Fibroblast of skin of right biceps (primary cell): Measurements from ENCODE around the gene SDC1.

Experiments
- DNase-seq: peaks from one replicate; pipeline ENCODE4 v3.0.0-alpha.2; 2013

SDC1 gene

DNA sequence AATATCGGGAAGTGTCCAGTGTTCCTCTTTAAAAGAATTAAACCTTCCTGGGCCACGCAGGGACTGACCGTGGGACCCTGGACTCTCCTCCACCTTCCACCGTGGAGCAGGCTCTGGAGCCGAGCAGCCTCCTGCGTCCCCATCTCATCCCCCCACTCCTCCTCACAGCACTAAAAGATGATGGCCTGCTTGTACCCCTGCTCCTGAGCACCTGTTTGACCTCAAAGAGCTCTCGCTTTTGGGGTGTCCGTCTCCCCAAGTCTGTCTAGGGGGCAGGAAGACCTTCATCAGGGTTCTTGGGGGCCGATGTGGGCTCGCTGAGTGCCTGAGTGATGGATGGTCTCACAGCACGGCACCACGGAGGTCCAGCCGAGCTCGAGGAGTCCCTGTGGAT is 1.2 kb upstream of the SDC1 start:
- no peak for DNase-seq

DNA sequence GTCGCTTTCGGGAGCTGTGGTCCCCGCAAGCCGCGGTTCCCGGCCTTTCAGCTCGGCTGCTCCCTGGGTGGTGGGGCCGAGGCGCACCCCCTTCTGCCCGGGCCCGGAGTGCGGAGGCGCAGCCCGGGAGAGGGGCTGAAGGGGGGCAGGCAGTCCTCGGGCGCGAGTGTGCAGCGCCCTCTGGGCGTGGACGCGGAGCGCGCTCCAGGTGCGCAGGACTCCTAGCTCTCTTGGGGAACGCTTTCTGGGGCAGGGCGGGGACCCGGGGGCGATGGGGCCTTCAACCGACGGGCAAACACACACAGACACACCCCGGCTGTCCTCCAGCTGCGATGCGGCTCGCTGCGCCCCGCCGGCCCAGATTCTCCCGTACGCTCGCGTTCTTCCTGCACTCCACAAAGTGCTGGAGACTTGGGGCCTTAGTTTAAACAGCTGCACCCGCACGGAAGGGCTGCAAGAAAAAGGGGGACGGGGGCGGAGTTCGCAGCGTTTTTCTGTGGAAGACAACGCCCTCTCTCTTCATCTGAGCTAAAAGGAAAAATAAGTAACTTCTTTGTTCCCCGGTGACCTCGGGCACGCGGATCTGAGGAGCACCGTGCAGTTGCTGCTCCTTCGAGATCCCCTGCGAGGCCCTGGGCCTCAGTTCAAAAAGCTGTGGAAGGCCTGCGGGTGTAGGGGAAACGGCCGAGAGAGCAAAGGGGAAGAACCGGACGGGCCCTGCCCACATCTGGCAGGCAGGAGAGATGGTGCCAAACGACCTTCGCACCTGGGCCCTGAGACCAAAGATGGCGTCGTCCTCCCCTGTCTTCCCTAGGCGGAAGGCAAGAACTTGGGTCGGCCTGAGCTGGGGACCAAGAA is 593 bp upstream of the SDC1 start:
- no peak for DNase-seq

DNA sequence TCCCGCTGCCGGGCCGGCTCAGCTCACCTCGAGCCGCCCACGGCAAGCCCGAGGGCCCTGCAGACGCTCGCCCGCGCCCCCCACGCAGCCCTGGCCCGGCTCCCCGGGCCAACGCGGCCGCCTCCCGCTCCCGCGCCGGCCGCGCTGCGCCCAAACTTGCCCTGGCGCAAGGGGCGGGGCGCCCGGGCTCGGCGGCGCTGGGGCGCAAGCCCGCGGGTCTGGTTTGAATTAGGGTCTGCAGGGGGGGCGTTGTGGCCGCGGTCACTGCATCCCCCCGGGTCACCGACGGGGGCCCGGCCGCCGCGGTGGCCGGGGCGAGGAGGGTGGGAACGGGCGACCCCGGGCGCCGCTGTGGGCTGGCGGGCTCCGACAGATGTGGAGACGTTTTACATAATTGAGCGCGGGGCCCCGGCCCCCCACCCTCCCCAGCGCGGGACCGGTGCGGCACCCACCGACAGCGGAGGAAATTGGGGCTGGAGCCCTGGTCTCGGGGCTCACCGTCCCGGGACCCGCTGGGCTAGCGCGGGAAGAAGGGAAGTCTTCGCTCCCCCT is 690 bp downstream of the SDC1 start:
- no peak for DNase-seq

DNA sequence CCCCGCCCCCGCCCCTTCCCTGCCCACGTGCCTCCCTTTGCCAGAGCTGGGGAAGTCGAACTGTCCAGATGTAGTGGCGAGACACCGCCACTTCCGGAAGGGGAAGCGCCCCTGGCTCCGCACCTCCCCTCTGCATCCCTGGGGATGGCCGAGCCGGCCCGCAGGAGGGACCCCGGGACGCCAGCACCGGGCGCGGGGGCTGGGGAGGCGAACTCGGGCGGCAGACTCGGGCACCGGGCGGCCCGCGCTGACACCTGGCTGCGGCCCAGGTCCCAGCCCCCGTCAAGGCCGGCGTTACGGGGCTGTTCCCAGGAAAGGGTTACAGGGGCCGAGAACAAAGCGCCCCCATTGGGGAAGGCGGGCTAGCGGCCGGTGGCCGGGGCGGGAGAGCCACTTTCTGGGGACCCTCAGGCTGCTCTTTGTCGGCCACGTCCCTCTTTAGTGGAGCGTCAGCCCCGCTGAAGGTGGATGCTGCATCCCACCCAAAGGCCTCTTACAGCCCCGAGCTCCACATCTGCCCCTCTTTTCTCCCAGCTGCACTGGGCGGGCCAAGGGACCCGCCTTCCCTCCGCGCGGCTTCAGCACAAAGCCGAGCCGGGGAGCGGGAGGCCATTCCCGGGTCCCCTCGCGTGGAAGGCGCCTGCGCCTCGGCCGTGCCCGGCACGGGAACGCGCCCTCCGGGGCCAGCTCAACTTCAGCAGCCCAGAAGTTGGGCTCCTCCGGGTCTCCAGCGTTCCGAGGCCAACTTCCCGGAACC is 1.3 kb downstream of the SDC1 start:
- DNase-seq: peak; percentile 40

DNA sequence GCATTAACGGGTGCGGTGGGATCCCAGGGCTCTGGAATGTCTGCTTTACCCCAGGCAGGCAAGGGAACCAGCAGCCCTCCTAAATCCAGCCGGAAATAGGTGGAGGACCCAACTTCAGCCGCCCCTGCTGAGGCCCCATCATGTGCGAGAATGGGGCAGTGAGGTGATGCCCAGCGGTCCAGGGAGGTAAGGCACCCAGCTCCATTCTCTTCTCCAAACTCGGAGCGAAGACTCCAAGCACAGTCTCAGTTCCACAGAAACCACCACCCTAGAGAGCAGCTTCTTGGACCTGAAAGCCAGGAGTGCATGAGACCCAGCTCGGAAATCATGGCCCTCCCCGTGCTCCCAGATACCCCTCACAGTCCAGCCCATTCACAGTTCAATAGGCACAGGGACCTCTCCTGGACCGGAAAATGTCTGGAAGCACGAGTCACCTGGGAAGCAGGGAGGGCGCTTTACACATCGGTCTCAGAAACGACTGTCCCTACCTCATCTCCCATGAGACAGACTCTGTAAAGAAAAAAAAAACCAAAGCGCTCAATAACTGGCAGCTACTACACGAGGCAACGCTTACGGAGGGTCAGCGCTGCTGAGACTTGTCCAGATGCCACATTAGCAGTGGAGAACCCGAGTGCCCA is 2.0 kb downstream of the SDC1 start:
- no peak for DNase-seq

DNA sequence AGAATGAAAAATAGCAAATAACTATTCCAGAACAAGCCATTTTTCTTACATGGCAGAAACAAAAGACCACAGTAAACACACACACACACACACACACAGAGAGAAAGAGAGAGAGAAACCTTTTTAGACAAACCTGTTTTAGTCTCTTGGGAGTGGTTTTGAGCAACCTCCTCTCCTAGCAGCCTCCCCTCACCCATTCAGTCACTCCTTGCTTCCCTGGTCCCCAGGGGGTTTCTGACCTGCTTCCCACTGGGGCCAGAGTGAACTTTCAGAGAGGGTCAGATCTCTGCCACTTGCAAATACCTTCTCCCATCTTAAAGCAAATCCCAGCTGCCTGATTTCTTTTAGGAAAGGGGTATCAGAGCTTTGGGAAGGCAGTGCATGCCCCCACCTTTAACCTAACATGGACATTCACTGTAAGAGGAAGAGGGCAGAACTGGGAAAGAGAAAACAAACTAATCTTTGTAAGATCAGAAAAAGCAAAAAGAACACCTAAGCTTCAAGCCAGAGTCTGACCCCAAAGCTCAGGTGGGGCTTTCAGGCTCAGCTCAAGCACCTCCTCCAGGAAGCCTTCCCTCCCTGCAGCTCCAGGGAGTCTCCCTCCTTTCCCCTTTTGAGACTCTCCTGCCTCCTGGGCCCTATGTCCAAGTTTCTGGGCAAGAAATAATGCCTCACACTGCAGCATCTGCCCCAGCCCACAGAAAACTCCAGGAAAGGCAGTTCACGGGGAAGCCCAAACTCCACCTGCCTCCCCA is 2.7 kb downstream of the SDC1 start:
- DNase-seq: no peak

DNA sequence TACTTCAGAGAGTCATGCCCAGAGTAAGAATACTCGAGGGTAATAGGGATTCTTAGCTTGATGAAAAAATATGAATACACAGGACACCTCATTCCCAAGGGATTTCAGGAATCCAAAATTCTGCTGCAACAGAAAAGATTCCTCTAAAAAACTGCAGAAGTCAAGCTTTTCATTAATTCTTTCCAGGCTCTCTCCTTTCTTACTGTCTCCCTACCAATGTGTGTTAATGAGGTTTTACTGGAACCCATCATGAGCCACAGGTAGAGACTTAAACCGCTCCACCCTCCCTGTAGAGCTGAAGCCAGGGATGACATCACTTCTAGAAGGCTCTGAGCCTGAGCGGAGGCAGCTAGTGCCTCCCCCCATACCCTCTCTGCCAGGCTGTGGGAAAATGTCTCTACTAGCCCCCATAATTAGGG is 3.4 kb downstream of the SDC1 start:
- DNase-seq: peak; percentile 94

DNA sequence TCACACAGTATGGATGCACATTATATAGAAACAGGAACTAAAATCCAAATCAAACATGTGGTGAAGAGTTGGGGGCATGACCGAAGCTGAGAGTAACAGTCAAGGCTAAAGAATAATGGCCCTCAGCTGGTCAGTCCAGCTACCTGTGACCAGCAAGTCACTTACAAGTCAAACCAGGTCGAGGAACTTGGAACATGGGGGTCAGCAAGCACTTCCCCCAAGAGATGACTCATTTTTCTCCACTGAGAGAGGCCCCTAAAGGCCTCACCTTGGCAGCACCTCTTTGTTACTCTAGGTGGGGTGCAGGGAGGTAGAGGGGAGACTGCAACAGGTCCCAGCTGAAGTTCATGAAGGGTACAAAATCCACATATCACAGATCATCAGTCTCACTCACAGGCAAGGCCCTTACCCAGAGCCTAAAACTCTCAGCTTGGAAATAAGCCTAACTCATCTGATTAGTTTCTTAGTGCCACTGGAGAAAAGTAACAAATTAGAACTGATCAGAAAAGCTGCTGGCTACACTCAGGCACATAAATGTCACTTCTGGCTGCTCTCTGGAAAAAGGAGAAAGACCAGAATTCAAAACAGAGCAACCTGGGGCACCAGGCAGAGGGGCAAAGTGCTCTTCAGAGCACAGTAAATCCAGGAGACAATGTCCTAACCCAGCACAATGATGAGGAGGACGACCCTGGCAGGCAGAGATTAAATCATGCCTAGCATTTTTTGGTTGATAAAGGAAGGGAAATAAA is 4.0 kb downstream of the SDC1 start:
- DNase-seq: no peak

DNA sequence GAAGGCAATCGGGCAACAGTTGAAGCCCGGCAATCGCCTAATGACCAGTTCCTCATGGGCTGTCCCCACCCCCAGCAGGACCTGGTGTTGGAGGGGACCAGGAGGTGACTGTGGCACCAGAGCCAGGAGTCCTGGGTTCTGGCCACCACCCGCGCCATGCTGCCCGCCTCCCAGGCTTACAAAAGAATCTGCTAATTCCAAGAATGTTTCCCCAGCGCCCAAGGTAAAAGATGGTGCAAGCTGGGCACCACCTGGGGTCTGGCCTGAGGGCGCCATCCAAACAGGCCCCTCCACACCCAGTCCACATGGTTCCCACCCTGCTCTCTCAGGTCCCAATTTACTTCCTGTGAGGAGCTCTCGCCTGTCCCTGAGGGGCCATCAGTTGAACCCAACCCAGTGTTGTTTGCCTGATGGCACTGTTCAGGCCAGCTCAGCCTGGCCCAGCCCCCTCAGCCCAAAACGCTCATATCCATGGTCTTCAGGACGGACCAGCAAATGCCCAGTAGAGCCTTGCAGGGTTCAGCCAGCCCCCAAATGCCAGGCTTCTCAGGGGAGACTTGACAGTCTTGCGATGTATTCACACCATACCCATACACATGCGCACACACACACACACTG is 5.1 kb downstream of the SDC1 start:
- no peak for DNase-seq

DNA sequence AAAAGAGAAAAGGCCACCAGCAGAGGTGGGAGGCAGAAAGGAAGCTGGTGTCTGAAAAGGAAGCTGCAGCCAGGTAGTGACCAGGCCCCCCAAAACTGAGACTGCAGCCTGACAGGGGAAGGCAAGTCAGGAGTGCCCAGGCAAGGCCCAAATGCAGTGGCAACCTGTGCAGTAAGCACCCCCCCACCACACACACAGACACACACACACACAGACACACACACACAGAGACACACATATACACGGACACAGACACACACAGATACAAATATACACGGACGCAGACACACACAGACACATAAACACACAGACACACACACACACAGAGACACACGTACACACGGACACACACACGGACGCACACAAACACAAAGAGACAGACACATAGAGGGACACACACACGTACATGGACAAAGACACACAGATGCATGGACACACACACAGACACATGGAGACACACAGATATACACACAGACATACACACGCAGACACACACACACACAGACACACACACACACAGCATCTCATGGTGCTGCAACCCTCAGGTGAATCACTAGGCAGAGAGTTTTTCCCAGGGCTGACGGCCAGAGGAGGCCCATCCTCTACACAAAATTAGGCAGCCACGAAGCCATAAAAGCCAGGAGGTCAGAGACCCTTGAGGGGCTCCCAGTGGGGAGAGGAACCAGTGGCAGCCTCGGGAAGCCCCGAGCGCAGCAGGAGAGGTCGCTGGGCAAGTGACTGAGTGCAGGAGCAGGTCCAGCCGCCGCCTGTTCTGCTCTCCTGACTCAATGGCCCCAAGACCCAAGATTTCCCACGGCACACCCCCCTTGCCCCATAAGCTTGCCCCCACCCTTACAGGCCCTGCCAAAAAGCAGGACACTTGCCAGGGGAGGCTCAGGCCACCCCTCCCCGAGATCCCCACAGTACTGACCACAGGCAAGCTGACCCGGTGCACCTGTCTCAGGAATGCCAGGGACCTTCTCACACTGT is 6.3 kb downstream of the SDC1 start:
- DNase-seq: no peak

DNA sequence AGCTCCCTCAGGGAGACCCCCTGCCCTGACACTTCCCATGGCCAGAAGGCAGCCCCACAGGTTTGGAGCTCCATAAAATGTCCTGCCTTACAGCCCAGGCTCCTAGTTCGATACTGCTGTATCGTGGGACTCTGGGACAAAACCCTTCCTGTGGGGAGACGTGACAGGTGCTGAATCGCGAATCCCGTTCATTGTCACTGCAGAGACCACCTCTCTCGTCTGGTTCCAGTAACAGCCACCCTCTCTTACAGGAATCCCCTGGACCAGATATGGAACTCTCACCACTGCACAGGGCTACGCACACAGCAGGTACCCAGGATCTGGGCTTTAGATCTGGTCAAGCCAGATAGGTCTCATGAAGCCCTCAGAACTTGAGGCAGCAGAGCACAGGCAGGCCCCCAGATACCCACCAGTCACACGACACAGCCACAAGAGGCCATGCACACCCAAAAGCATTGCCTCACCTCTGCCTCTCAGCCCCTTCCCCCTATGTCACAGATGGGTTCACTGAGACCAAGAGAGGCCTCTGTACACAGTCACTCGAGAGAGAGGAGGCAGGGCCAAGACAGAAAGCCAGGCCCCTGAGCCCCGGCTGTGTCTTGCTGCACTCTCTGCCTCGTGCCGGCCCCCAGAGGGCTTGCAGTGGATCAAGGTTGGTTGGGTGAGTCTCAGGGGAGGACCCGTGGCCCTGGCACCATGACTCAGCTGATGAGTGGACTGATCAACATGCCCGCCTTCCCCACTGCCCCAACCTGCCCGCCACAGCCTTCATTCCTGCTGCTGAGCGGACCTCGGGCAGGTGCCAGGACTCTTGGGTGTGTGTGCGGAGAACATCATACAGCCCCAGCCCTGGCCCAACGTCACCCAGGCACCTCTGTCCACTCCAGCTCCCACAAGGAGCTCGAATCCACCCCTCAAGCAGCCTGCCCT is 7.6 kb downstream of the SDC1 start:
- no peak for DNase-seq

DNA sequence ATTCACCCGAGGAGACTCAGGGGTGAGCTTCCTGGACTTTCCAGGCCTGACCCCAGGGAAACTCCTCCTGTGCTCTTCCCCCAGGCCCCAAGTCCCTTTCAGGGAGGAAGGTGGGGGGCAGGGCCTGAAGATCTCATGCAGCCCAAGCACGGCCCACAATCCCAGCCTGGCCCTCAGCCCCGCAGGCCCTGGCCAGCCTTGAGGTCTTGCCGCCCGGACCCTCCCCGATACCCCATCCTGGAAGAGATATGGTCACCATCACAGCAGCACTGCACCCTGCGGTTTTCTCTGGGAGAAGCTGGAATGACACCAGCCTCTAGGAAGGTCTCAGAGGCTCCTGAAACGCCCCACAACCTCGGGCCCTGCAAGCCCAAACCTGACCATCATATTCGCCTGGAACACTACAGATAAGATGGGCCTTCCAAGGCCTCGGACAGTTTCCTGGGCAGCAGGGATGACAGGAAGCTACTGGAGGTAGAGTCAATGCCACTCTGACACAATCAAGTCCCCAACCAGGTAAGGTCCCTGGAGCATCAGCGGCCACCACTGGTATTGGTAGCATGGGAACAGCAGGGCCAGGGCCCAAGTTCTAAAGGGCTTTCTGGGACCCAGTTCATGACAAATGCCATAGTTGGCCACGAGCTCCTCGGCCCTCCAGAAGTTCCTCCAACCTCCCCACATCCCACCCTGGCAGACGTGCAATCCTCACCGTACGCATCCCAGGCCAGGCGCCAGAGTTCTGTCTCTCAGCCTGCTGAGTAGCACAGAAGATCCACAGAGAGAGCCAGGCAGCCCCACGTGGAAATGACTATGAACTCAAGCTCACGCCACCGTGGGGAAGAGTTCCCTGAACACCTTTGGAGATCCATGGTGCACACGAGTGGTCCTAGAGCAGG is 8.6 kb downstream of the SDC1 start:
- DNase-seq: no peak

DNA sequence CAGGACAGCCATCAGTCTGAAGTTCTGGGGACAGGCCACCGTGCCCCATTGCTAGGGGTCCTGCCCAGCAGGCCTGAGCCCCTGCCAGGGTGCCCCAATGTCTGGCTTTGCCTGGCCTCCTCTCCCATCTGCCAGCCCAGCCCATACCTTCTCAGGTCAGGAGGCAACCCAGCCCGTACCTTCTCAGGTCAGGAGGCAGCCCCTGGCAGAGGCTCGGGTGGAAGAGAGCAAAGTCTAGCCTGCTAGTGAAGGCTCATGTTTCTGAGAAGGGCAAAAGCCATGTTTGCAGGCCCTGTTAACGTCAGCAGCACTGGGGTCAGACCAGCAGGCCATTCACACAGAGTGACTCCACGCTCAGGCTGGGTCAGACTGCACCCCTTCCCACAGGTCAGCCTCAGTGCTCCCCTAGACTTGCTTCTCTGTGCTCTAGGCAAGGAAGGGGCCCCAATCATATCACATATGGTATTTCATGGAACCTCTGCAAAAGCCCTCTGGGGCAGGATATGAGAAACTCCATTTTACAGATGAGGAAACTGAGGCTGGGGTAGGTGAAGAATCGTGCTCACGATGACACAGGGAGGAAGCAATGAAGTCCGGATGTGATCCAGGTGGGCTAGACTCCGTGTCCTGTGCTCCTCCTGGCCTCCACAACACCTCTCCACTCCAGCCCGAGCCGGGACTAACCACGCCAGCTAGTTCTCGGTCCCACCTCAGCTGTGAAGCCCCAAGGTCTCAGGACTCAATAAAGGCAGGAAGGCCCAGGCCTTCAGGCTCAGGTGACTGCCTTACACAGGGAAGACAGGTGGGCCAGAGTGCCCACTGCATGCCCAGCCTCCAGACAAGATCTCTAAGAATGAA is 9.5 kb downstream of the SDC1 start:
- DNase-seq: no peak

DNA sequence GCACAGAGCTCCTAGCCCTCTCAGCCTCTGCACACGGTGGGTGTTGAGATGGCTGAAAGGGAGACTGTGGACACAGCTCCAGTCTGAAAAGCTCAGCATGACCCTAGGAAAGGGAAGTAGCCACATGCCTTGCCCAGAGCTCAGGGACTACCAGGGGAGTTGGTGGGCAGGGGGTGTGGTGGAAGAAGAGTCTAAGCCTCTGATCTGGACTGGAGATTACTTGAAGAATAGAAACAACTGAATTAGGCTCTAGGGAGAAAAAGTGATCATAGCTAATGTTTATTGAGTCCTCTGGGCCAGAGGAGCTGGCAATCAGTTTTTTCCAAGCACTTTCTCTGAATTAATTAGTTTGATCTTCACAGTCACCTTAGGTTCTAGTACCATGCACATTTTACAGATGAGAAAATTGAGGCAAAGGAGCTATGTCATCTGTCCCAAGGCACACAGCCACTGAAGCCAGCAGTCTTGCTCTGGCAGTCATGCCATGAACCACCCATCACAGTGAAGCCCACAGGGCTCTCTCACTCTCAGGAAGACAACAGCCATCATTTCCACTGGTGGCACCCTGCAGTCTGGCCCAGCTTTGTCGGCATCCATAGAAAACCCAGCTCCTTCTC is 10.3 kb downstream of the SDC1 start:
- no peak for DNase-seq

DNA sequence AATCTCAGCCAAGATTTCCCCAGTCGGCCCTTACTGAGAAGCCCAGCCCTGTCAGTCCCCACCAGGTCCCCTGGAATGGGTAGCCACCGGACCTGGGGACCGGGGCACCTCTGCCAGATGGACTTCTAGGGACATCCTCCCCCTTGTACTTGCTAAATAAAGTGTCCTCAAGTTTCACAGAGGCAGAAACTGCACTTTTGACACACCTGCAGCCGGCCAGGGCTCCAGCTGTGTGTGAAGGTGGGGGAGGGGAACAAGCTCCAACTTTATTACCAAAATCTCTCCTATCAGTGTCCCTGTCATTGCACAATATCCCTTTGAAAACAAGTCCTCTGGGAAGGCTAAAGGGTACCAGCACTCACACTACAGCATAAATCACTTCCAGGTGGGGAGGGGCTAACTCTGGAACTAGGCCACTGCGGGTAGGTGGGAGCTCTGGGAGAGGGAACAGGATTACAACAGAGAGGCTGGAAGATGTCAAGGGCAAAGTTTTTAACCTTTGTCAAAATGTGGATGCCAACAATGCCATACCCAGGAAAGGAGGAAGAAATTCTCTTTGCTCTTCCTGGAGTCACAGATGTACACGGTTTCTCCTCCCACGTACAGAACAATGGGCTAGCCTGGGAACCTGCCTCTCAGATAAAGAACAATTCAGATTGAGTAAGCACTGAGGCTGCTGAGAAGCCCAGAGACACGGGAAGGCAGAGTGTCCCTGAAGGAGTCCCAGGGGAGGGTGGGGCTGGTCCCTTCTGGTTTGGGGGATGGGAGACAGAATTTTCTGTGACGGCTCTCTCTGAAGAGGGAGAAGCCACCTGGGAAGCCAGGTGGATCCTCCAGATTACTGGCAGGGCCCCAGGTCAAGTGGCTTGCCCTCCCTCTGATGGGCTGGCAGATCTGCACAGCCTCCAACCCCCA is 11.0 kb downstream of the SDC1 start:
- no peak for DNase-seq
